K562 (cell line): ENCODE measurements around the gene SNUPN. TPM values are rescaled to one million over a fixed set of nuclear protein-coding genes. Genes with fewer than 3 reads are reported as not detected.

ENCODE experiments used
- CBFA2T2 ChIP-seq: fragments of 450-650 bp; conservative IDR thresholded peaks from 2 replicates; pipeline ENCODE4 v1.6.1; 2017; ENCODE audit warnings: mild to moderate bottlenecking
- FOXP1 ChIP-seq: sonication (generic); formaldehyde crosslinking; IDR thresholded peaks from 2 replicates; pipeline ENCODE4 v1.8.0; 2022; ENCODE audit warnings: mild to moderate bottlenecking, missing genetic modification reagents
- FUS ChIP-seq: fragments of 200-400 bp; formaldehyde crosslinking; optimal IDR thresholded peaks from 2 replicates; pipeline ENCODE3; 2017; ENCODE audit warnings: low read depth, low read length
- MAFF ChIP-seq: IDR thresholded peaks from 2 replicates; pipeline ENCODE4 v1.6.1; 2012; ENCODE audit warnings: low read length, improper control_type of control experiment
- POLR3G ChIP-seq: IDR thresholded peaks from 2 replicates; pipeline ENCODE4 v1.6.1; 2011; ENCODE audit not compliant: insufficient read length, insufficient replicate concordance; ENCODE audit errors: extremely low read depth
- SMARCA4 ChIP-seq: fragments of 450-650 bp; IDR thresholded peaks from 2 replicates; pipeline ENCODE4 v1.6.1; 2016
- ZFPM2 ChIP-seq: fragments of 250-450 bp; sonication (Bioruptor Pico); IDR thresholded peaks from 2 replicates; pipeline ENCODE4 v1.5.1; 2022; ENCODE audit warnings: mild to moderate bottlenecking
- ZNF184 ChIP-seq: sonication (generic); formaldehyde crosslinking; IDR thresholded peaks from 2 replicates; pipeline ENCODE4 v1.5.0; 2020; ENCODE audit warnings: missing genetic modification reagents
- polyA plus RNA-seq, 8 experiments: library from polyadenylated mRNA; depleted of rRNA in 4 of 8; stranded (reverse) in 5 of 8; unstranded in 3 of 8; fragments of >200 nt; fragmentation: Nextera tagmentation in 2 of 8; fragmentation: Illumina TruSeq in 1 of 8; extraction: Ambion mirVana in 2 of 8; extraction: Trizol in 1 of 8; gene quantifications; 2 replicates each; pipeline versions ENCODE4 v1.2.1 to v1.2.3, GENCODE V29; 2011 to 2014; ENCODE audit warnings: inconsistent platforms in 1 of 8, missing spikeins in 1 of 8
- total RNA-seq, 7 experiments: library from RNA; depleted of rRNA in 6 of 7; stranded (reverse); fragments of >200 nt in 6 of 7; fragmentation: Illumina TruSeq in 2 of 7; extraction: Trizol in 2 of 7; gene quantifications; 2 replicates each; pipeline versions ENCODE4 v1.2.1 to v1.2.3, GENCODE V29; 2011 to 2021; ENCODE audit warnings: low replicate concordance in 1 of 7
- TF ChIP-seq, protein P1 (sequence below): fragments of 250-450 bp; sonication (Bioruptor Pico); IDR thresholded peaks from 2 replicates; pipeline ENCODE4 v1.4.0; 2020; ENCODE audit warnings: mild to moderate bottlenecking, moderate library complexity, borderline replicate concordance
- TF ChIP-seq, protein P2 (sequence below): sonication (generic); formaldehyde crosslinking; IDR thresholded peaks from 2 replicates; pipeline ENCODE4 v1.8.1; 2022; ENCODE audit warnings: missing genetic modification reagents
- TF ChIP-seq, protein P3 (sequence below): IDR thresholded peaks from 3 replicates; pipeline ENCODE4 v1.6.1; 2011; ENCODE audit warnings: borderline replicate concordance, mild to moderate bottlenecking, moderate library complexity; ENCODE audit not compliant: insufficient read length; ENCODE audit errors: extremely low read depth
- TF ChIP-seq, protein P4 (sequence below): fragments of 450-650 bp; formaldehyde crosslinking; IDR thresholded peaks from 2 replicates; pipeline ENCODE4 v1.4.0; 2020; ENCODE audit warnings: mild to moderate bottlenecking
- TF ChIP-seq, protein P5 (sequence below): fragments of 250-450 bp; sonication (Bioruptor Pico); IDR thresholded peaks from 2 replicates; pipeline ENCODE4 v1.5.0; 2020; ENCODE audit warnings: mild to moderate bottlenecking, borderline replicate concordance

Gene SNUPN
- total and polyA plus RNA-seq, 9 of the 15 experiments (the other 6 are each of a cell fraction or from before 2014, with no cell fraction given): 32.2 to 78.3 (median 40.0) TPM

DNA sequence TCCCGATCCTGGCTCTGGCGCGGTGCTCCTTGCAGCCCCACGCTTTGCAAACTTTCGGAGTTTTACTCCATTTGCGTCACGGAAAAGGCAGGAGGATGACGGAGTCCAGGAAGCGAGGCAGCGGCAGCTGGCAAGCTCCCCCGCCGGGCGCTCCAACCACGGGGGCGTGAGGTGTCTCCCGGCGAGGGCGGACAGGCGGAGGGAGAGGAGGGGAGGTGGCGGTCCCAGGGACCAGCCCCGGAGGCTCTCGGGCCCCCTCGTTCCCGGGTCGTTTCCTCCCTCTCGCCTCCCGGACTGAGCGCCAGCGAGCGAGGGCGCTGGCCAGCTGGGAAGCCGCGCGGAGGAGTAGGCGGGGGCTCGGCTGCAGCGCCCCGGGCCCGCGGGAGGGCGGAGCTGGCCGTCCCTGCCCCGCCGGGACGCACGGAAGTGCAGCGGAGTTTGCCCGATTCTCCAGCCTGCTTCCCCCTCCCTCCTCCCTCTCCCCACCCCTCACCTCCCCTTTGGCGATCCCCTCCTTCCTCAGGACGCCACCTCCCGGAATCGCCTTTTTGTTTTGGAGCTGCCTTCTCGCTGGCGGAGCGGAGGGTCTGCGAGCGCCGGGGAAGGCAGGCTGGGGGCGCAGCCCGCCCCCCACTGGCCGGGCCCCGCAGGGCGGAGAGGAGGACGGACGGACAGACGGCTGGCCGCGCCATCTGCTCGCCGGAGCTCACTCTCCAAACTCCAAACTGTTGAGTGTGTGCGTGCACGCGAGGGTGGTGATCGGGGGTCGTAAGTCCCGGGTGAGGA is 22.0 kb upstream of the SNUPN start, which contains the start of gene SNX33 (continued):
- TF ChIP-seq, protein P1, sequence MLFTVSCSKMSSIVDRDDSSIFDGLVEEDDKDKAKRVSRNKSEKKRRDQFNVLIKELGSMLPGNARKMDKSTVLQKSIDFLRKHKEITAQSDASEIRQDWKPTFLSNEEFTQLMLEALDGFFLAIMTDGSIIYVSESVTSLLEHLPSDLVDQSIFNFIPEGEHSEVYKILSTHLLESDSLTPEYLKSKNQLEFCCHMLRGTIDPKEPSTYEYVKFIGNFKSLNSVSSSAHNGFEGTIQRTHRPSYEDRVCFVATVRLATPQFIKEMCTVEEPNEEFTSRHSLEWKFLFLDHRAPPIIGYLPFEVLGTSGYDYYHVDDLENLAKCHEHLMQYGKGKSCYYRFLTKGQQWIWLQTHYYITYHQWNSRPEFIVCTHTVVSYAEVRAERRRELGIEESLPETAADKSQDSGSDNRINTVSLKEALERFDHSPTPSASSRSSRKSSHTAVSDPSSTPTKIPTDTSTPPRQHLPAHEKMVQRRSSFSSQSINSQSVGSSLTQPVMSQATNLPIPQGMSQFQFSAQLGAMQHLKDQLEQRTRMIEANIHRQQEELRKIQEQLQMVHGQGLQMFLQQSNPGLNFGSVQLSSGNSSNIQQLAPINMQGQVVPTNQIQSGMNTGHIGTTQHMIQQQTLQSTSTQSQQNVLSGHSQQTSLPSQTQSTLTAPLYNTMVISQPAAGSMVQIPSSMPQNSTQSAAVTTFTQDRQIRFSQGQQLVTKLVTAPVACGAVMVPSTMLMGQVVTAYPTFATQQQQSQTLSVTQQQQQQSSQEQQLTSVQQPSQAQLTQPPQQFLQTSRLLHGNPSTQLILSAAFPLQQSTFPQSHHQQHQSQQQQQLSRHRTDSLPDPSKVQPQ (CRISPR knock-in tag): no peak
- TF ChIP-seq SMARCA4: 0 out of 2 replicates have a peak, but pooled peaks have one; percentile 24
- TF ChIP-seq FUS: no peak
- no peak for TF ChIP-seq ZFPM2 (CRISPR knock-in tag)
- TF ChIP-seq MAFF: no peak
- TF ChIP-seq, protein P2, sequence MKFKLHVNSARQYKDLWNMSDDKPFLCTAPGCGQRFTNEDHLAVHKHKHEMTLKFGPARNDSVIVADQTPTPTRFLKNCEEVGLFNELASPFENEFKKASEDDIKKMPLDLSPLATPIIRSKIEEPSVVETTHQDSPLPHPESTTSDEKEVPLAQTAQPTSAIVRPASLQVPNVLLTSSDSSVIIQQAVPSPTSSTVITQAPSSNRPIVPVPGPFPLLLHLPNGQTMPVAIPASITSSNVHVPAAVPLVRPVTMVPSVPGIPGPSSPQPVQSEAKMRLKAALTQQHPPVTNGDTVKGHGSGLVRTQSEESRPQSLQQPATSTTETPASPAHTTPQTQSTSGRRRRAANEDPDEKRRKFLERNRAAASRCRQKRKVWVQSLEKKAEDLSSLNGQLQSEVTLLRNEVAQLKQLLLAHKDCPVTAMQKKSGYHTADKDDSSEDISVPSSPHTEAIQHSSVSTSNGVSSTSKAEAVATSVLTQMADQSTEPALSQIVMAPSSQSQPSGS (CRISPR knock-in tag): no peak
- TF ChIP-seq, protein P3, sequence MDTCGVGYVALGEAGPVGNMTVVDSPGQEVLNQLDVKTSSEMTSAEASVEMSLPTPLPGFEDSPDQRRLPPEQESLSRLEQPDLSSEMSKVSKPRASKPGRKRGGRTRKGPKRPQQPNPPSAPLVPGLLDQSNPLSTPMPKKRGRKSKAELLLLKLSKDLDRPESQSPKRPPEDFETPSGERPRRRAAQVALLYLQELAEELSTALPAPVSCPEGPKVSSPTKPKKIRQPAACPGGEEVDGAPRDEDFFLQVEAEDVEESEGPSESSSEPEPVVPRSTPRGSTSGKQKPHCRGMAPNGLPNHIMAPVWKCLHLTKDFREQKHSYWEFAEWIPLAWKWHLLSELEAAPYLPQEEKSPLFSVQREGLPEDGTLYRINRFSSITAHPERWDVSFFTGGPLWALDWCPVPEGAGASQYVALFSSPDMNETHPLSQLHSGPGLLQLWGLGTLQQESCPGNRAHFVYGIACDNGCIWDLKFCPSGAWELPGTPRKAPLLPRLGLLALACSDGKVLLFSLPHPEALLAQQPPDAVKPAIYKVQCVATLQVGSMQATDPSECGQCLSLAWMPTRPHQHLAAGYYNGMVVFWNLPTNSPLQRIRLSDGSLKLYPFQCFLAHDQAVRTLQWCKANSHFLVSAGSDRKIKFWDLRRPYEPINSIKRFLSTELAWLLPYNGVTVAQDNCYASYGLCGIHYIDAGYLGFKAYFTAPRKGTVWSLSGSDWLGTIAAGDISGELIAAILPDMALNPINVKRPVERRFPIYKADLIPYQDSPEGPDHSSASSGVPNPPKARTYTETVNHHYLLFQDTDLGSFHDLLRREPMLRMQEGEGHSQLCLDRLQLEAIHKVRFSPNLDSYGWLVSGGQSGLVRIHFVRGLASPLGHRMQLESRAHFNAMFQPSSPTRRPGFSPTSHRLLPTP: no peak
- no peak for TF ChIP-seq POLR3G
- no peak for TF ChIP-seq FOXP1 (CRISPR knock-in tag)
- TF ChIP-seq, protein P4, sequence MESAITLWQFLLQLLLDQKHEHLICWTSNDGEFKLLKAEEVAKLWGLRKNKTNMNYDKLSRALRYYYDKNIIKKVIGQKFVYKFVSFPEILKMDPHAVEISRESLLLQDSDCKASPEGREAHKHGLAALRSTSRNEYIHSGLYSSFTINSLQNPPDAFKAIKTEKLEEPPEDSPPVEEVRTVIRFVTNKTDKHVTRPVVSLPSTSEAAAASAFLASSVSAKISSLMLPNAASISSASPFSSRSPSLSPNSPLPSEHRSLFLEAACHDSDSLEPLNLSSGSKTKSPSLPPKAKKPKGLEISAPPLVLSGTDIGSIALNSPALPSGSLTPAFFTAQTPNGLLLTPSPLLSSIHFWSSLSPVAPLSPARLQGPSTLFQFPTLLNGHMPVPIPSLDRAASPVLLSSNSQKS: no peak
- TF ChIP-seq, protein P5, sequence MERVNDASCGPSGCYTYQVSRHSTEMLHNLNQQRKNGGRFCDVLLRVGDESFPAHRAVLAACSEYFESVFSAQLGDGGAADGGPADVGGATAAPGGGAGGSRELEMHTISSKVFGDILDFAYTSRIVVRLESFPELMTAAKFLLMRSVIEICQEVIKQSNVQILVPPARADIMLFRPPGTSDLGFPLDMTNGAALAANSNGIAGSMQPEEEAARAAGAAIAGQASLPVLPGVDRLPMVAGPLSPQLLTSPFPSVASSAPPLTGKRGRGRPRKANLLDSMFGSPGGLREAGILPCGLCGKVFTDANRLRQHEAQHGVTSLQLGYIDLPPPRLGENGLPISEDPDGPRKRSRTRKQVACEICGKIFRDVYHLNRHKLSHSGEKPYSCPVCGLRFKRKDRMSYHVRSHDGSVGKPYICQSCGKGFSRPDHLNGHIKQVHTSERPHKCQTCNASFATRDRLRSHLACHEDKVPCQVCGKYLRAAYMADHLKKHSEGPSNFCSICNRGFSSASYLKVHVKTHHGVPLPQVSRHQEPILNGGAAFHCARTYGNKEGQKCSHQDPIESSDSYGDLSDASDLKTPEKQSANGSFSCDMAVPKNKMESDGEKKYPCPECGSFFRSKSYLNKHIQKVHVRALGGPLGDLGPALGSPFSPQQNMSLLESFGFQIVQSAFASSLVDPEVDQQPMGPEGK (CRISPR knock-in tag): no peak
- no peak for TF ChIP-seq CBFA2T2
- no peak for TF ChIP-seq ZNF184 (CRISPR knock-in tag)
